NOMO-1 treated with DMSO at 0.1 percent for 48 hours (cell line): Measurements from ENCODE around the gene ZNF837.

Experiments used
- DNase-seq: peaks from one replicate; lab custom pipeline; 2025; ENCODE audit not compliant: unreplicated experiment; lab: John Stamatoyannopoulos, UW

ZNF837 gene

DNA sequence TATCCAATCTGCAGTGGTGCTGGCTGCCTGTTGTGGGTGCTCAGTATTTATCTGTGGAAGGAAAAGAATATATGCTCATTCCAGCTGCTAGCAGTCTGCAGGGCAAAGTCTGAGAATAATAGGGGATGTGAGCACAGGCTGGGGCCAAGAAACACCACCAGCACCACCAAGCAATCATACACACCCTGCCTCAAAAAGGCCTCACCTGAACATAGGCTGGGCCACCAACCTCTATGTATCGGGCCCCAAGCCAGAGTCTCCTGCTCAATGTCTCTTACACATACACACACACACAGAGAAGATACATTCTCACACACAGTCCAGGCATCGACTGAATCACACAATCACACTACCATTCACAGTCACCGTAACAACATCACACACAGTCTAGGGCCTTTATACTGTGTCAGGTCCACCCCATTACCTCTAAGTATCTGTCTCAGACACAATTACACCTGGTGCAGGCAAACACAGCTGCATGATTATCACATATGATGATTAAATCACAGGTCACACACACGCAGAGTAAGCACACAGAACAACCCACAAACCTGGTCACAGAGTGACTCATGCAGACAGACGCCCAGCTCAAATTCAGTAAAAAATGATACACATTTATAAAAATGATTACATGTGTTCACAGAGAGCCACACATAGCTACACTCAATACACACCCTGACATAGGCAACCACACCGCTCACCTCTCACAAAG is 55.4 kb downstream of the ZNF837 start:
- DNase-seq = no peak

DNA sequence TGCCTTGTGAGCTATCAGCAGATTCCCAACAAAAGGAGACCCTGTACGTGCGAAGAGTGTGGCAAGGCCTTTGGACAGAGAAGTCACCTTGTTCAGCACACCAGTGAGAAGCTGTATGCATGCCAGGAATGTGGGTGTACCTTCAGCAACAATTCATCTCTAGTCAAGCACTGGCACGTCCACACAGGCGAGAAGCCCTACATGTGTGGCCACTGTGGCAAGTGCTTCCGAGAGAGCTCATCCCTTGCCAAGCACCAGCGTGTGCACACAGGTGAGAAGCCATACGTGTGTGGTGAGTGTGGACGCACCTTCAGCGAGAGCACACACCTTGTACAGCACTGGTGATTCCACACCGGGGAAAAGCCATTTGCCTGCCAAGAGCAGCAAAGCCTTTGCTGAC is 61.6 kb downstream of the ZNF837 start:
- no peak for DNase-seq

DNA sequence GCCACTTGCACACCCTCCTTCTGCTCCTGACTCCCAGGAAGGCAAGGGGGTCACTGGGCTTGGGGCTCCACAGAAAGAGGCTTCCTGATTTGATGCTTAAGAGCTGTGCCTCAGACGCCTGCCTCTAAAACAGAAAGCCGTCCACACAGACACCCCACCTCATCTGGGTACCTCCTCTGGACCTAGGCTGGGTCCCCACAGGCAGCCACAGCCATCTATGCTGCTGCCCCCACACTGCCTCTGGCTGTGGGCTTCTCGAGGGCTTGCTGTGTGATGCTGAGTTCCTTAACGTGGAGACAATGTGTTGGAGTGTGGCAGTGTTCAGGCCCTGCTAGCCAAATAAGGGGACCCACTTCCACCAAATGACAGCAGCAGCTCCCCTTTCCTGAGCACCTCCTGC is 62.5 kb downstream of the ZNF837 start:
- no peak for DNase-seq
